ENCODE results near the gene DNAJC24. TPM values are rescaled to one million over a fixed set of nuclear protein-coding genes. Genes with fewer than 3 reads are reported as not detected.

DNAJC24 gene
- total RNA-seq, 4 donors from 2014 or later: 7.8 to 26.9 (median 16.3) TPM

GRCh38 chr11:31355817-31356216, 13.8 kb upstream of the DNAJC24 start:
- TF ChIP-seq POLR2AphosphoS5 (IDR thresholded peaks at IDR 0.05) (no peak), POLR2A (IDR thresholded peaks at IDR 0.05) (no peak), EP300 (IDR thresholded peaks at IDR 0.05) (no peak), CTCF (IDR thresholded peaks at IDR 0.05) (no peak)
- no peaks in the 10 kb centered on the region for H3K36me3 ChIP-seq
- H3K4me1 ChIP-seq: no peaks in the 10 kb centered on the region
- H3K27me3 ChIP-seq: no peaks in the 10 kb centered on the region
- WGBS: 86% methylated on average over 5 of the region's 5 CpGs
- H3K4me3 ChIP-seq: no peak overlapping the region
- DNase-seq (ENCODE audit: low spot score in 2 of 2): no peak
- no peaks in the 10 kb centered on the region for H3K9me3 ChIP-seq
- H3K27ac ChIP-seq: no peak overlapping the region

GRCh38 chr11:31361743-31362142, 7.9 kb upstream of the DNAJC24 start:
- 83% methylated on average over 4 of the region's 4 CpGs for WGBS
- no peaks in the 10 kb centered on the region for H3K36me3 ChIP-seq
- no peaks in the 10 kb centered on the region for H3K9me3 ChIP-seq
- no peak for DNase-seq (ENCODE audit: low spot score in 2 of 2)
- no peak overlapping the region for H3K4me3 ChIP-seq
- no peak for TF ChIP-seq CTCF (IDR thresholded peaks at IDR 0.05)
- no peak overlapping the region for H3K27ac ChIP-seq
- H3K4me1 ChIP-seq: no peaks in the 10 kb centered on the region
- H3K27me3 ChIP-seq: no peaks in the 10 kb centered on the region

- WGBS: 69% methylated on average over 4 of the region's 4 CpGs
- DNase-seq (ENCODE audit: low spot score in 2 of 2): no peak
- Histone ChIP-seq H3K27me3 (no peaks in the 10 kb centered on the region), H3K9me3 (no peaks in the 10 kb centered on the region), H3K36me3 (no peaks in the 10 kb centered on the region), H3K4me1 (peaks cover 15% of the 10 kb centered on the region), H3K4me3 (no peak overlapping the region), H3K27ac (no peak overlapping the region)
- TF ChIP-seq POLR2AphosphoS5 (IDR thresholded peaks at IDR 0.05) (no peak), CTCF (IDR thresholded peaks at IDR 0.05) (no peak), POLR2A (IDR thresholded peaks at IDR 0.05) (no peak), EP300 (IDR thresholded peaks at IDR 0.05) (no peak)
These were observed 2.9 kb upstream of the DNAJC24 start for GRCh38 chr11:31366795-31367194.

GRCh38 chr11:31375879-31376278, 6.2 kb downstream of the DNAJC24 start:
- Histone ChIP-seq H3K4me3 (no peak overlapping the region), H3K36me3 (no peaks in the 10 kb centered on the region), H3K9me3 (no peaks in the 10 kb centered on the region), H3K27ac (no peak overlapping the region), H3K27me3 (no peaks in the 10 kb centered on the region), H3K4me1 (peaks cover under 1% of the 10 kb centered on the region)
- WGBS: 90% methylated on average over 5 of the region's 5 CpGs
- no peak for DNase-seq (ENCODE audit: low spot score in 2 of 2)
- TF ChIP-seq EP300 (IDR thresholded peaks at IDR 0.05) (no peak), POLR2A (IDR thresholded peaks at IDR 0.05) (no peak), POLR2AphosphoS5 (IDR thresholded peaks at IDR 0.05) (no peak), CTCF (IDR thresholded peaks at IDR 0.05) (no peak)

GRCh38 chr11:31383116-31383515, 13.5 kb downstream of the DNAJC24 start:
- 85% methylated on average over 1 of the region's 1 CpG for WGBS
- H3K27ac ChIP-seq: no peak overlapping the region
- H3K4me1 ChIP-seq: no peaks in the 10 kb centered on the region
- TF ChIP-seq POLR2AphosphoS5 (IDR thresholded peaks at IDR 0.05) (no peak), POLR2A (IDR thresholded peaks at IDR 0.05) (no peak), CTCF (IDR thresholded peaks at IDR 0.05) (no peak), EP300 (IDR thresholded peaks at IDR 0.05) (no peak)
- DNase-seq (ENCODE audit: low spot score in 2 of 2): no peak
- no peaks in the 10 kb centered on the region for H3K27me3 ChIP-seq
- H3K4me3 ChIP-seq: no peak overlapping the region
- peaks cover 6% of the 10 kb centered on the region for H3K36me3 ChIP-seq
- no peaks in the 10 kb centered on the region for H3K9me3 ChIP-seq
